ENCODE results near the gene TEX48.

The TEX48 gene

GRCh38 chr9:114681594-114682332, at the start of gene TEX48:
Gene TEX48 (minus strand): TSS chr9:114682192. CDS start chr9:114671723, 10,469 bp downstream.
- DNase-seq, result peak; percentile 76

- DNase-seq, result no peak
Measured at GRCh38 chr9:114731701-114732100, 49.7 kb upstream of the TEX48 start.

GRCh38 chr9:114729706-114730105, 47.7 kb upstream of the TEX48 start:
- DNase-seq, result no peak

GRCh38 chr9:114725930-114726329, 43.9 kb upstream of the TEX48 start:
- no peak for DNase-seq

- DNase-seq, result no peak
Measured at GRCh38 chr9:114724744-114725143, 42.8 kb upstream of the TEX48 start.

GRCh38 chr9:114723931-114724330, 41.9 kb upstream of the TEX48 start:
- DNase-seq, result no peak

GRCh38 chr9:114722937-114723620, 41.1 kb upstream of the TEX48 start:
- no peak for DNase-seq

GRCh38 chr9:114722081-114722621, 40.2 kb upstream of the TEX48 start:
- no peak for DNase-seq

- DNase-seq, result no peak
Measured at GRCh38 chr9:114721491-114722079, 39.6 kb upstream of the TEX48 start.

GRCh38 chr9:114720086-114720676, 38.2 kb upstream of the TEX48 start:
- DNase-seq, result no peak

- DNase-seq, result no peak
Measured at GRCh38 chr9:114719290-114719689, 37.3 kb upstream of the TEX48 start.

GRCh38 chr9:114718801-114719221, 36.8 kb upstream of the TEX48 start:
- peak; percentile 59 for DNase-seq

GRCh38 chr9:114717908-114718486, 36.0 kb upstream of the TEX48 start:
- no peak for DNase-seq

GRCh38 chr9:114709636-114710035, 27.6 kb upstream of the TEX48 start:
- no peak for DNase-seq

GRCh38 chr9:114706711-114707110, 24.7 kb upstream of the TEX48 start:
- no peak for DNase-seq

GRCh38 chr9:114701988-114702387, 20.0 kb upstream of the TEX48 start:
- DNase-seq, result no peak

- DNase-seq, result no peak
Measured at GRCh38 chr9:114697951-114698351, 16.0 kb upstream of the TEX48 start.

GRCh38 chr9:114696814-114697544, 15.0 kb upstream of the TEX48 start:
- DNase-seq, result no peak

- no peak for DNase-seq
Measured at GRCh38 chr9:114695948-114696347, 14.0 kb upstream of the TEX48 start.

- no peak for DNase-seq
Measured at GRCh38 chr9:114694719-114695269, 12.8 kb upstream of the TEX48 start.

GRCh38 chr9:114694146-114694545, 12.2 kb upstream of the TEX48 start:
- DNase-seq, result no peak
